Erythroblast (primary cell): ENCODE results near the gene TMC3.

Experiments
- GATA1 ChIP-seq: IDR thresholded peaks from 2 replicates; pipeline ENCODE4 v1.6.1; 2011; ENCODE audit warnings: low read depth, mild to moderate bottlenecking, control low read depth, low read length, moderate library complexity
- POLR2A ChIP-seq: IDR thresholded peaks from 2 replicates; pipeline ENCODE4 v1.6.1; 2011; ENCODE audit warnings: mild to moderate bottlenecking, low read length

- TF ChIP-seq POLR2A (no peak), GATA1 (no peak)
Observed at GRCh38 chr15:81346611-81347010, 27.4 kb downstream of the TMC3 start.
